Measurements from ENCODE around the gene CCDC18.

The CCDC18 gene

GRCh38 chr1:93180723-93181613 is at the start of gene CCDC18:
CCDC18 (plus strand) TSS chr1:93180724; CDS start chr1:93183362, 2,638 bp downstream.
- Histone ChIP-seq H3K36me3 (ENCODE audit: control insufficient read depth, low read depth, low read length) (no peaks in the 10 kb centered on the region), H3K4me1 (ENCODE audit: control insufficient read depth, low read depth, low read length) (no peaks in the 10 kb centered on the region), H3K27ac (ENCODE audit: low read length) (peak within 1 kb of the TSS; percentile 75), H3K4me3 (ENCODE audit: low read length) (peak within 1 kb of the TSS; percentile 96), H3K27me3 (ENCODE audit: control insufficient read depth, insufficient read depth, low read length) (no peaks in the 10 kb centered on the region), H3K9ac (ENCODE audit: low read length) (peak within 1 kb of the TSS; percentile 94), H3K9me3 (ENCODE audit: control insufficient read depth, low read depth, low read length) (no peaks in the 10 kb centered on the region)

GRCh38 chr1:93132638-93133037 is 47.9 kb upstream of the CCDC18 start:
- Histone ChIP-seq H3K27me3 (ENCODE audit: control insufficient read depth, insufficient read depth, low read length) (no peaks in the 10 kb centered on the region), H3K9ac (ENCODE audit: low read length) (no peak overlapping the region), H3K36me3 (ENCODE audit: control insufficient read depth, low read depth, low read length) (peaks cover 86% of the 10 kb centered on the region), H3K27ac (ENCODE audit: low read length) (no peak overlapping the region), H3K4me1 (ENCODE audit: control insufficient read depth, low read depth, low read length) (no peaks in the 10 kb centered on the region), H3K9me3 (ENCODE audit: control insufficient read depth, low read depth, low read length) (no peaks in the 10 kb centered on the region), H3K4me3 (ENCODE audit: low read length) (no peak overlapping the region)

GRCh38 chr1:93136445-93136844 is 44.1 kb upstream of the CCDC18 start:
- Histone ChIP-seq H3K9ac (ENCODE audit: low read length) (no peak overlapping the region), H3K4me3 (ENCODE audit: low read length) (no peak overlapping the region), H3K9me3 (ENCODE audit: control insufficient read depth, low read depth, low read length) (no peaks in the 10 kb centered on the region), H3K36me3 (ENCODE audit: control insufficient read depth, low read depth, low read length) (peaks cover 83% of the 10 kb centered on the region), H3K27ac (ENCODE audit: low read length) (no peak overlapping the region), H3K27me3 (ENCODE audit: control insufficient read depth, insufficient read depth, low read length) (no peaks in the 10 kb centered on the region), H3K4me1 (ENCODE audit: control insufficient read depth, low read depth, low read length) (no peaks in the 10 kb centered on the region)

- H3K4me3 ChIP-seq (ENCODE audit: low read length), result no peak overlapping the region
- peaks cover 85% of the 10 kb centered on the region for H3K36me3 ChIP-seq (ENCODE audit: control insufficient read depth, low read depth, low read length)
- H3K27ac ChIP-seq (ENCODE audit: low read length), result no peak overlapping the region
- no peaks in the 10 kb centered on the region for H3K27me3 ChIP-seq (ENCODE audit: control insufficient read depth, insufficient read depth, low read length)
- H3K9ac ChIP-seq (ENCODE audit: low read length), result no peak overlapping the region
- H3K4me1 ChIP-seq (ENCODE audit: control insufficient read depth, low read depth, low read length), result no peaks in the 10 kb centered on the region
- H3K9me3 ChIP-seq (ENCODE audit: control insufficient read depth, low read depth, low read length), result no peaks in the 10 kb centered on the region
Observed at GRCh38 chr1:93137604-93138292, 42.8 kb upstream of the CCDC18 start.

GRCh38 chr1:93140106-93140505 is 40.4 kb upstream of the CCDC18 start:
- no peak overlapping the region for H3K4me3 ChIP-seq (ENCODE audit: low read length)
- no peak overlapping the region for H3K27ac ChIP-seq (ENCODE audit: low read length)
- H3K36me3 ChIP-seq (ENCODE audit: control insufficient read depth, low read depth, low read length), result peaks cover 69% of the 10 kb centered on the region
- no peaks in the 10 kb centered on the region for H3K4me1 ChIP-seq (ENCODE audit: control insufficient read depth, low read depth, low read length)
- no peak overlapping the region for H3K9ac ChIP-seq (ENCODE audit: low read length)
- H3K27me3 ChIP-seq (ENCODE audit: control insufficient read depth, insufficient read depth, low read length), result no peaks in the 10 kb centered on the region
- H3K9me3 ChIP-seq (ENCODE audit: control insufficient read depth, low read depth, low read length), result no peaks in the 10 kb centered on the region

- Histone ChIP-seq H3K4me1 (ENCODE audit: control insufficient read depth, low read depth, low read length) (no peaks in the 10 kb centered on the region), H3K4me3 (ENCODE audit: low read length) (no peak overlapping the region), H3K9me3 (ENCODE audit: control insufficient read depth, low read depth, low read length) (no peaks in the 10 kb centered on the region), H3K27me3 (ENCODE audit: control insufficient read depth, insufficient read depth, low read length) (no peaks in the 10 kb centered on the region), H3K9ac (ENCODE audit: low read length) (no peak overlapping the region), H3K27ac (ENCODE audit: low read length) (no peak overlapping the region), H3K36me3 (ENCODE audit: control insufficient read depth, low read depth, low read length) (peaks cover 50% of the 10 kb centered on the region)
Observed at GRCh38 chr1:93142161-93142560, 38.4 kb upstream of the CCDC18 start.

GRCh38 chr1:93143136-93143535 is 37.4 kb upstream of the CCDC18 start:
- Histone ChIP-seq H3K4me1 (ENCODE audit: control insufficient read depth, low read depth, low read length) (no peaks in the 10 kb centered on the region), H3K27me3 (ENCODE audit: control insufficient read depth, insufficient read depth, low read length) (no peaks in the 10 kb centered on the region), H3K4me3 (ENCODE audit: low read length) (no peak overlapping the region), H3K9ac (ENCODE audit: low read length) (no peak overlapping the region), H3K27ac (ENCODE audit: low read length) (no peak overlapping the region), H3K36me3 (ENCODE audit: control insufficient read depth, low read depth, low read length) (peaks cover 40% of the 10 kb centered on the region), H3K9me3 (ENCODE audit: control insufficient read depth, low read depth, low read length) (no peaks in the 10 kb centered on the region)

GRCh38 chr1:93143769-93144168 is 36.8 kb upstream of the CCDC18 start:
- no peaks in the 10 kb centered on the region for H3K27me3 ChIP-seq (ENCODE audit: control insufficient read depth, insufficient read depth, low read length)
- no peak overlapping the region for H3K4me3 ChIP-seq (ENCODE audit: low read length)
- no peak overlapping the region for H3K9ac ChIP-seq (ENCODE audit: low read length)
- no peak overlapping the region for H3K27ac ChIP-seq (ENCODE audit: low read length)
- peaks cover 33% of the 10 kb centered on the region for H3K36me3 ChIP-seq (ENCODE audit: control insufficient read depth, low read depth, low read length)
- H3K9me3 ChIP-seq (ENCODE audit: control insufficient read depth, low read depth, low read length), result no peaks in the 10 kb centered on the region
- no peaks in the 10 kb centered on the region for H3K4me1 ChIP-seq (ENCODE audit: control insufficient read depth, low read depth, low read length)

- H3K36me3 ChIP-seq (ENCODE audit: control insufficient read depth, low read depth, low read length), result peaks cover 7% of the 10 kb centered on the region
- no peak overlapping the region for H3K9ac ChIP-seq (ENCODE audit: low read length)
- no peaks in the 10 kb centered on the region for H3K27me3 ChIP-seq (ENCODE audit: control insufficient read depth, insufficient read depth, low read length)
- no peak overlapping the region for H3K27ac ChIP-seq (ENCODE audit: low read length)
- no peaks in the 10 kb centered on the region for H3K9me3 ChIP-seq (ENCODE audit: control insufficient read depth, low read depth, low read length)
- H3K4me3 ChIP-seq (ENCODE audit: low read length), result no peak overlapping the region
- no peaks in the 10 kb centered on the region for H3K4me1 ChIP-seq (ENCODE audit: control insufficient read depth, low read depth, low read length)
Observed at GRCh38 chr1:93148001-93148400, 32.5 kb upstream of the CCDC18 start.

GRCh38 chr1:93150729-93151128 is 29.8 kb upstream of the CCDC18 start:
- Histone ChIP-seq H3K9ac (ENCODE audit: low read length) (no peak overlapping the region), H3K9me3 (ENCODE audit: control insufficient read depth, low read depth, low read length) (no peaks in the 10 kb centered on the region), H3K36me3 (ENCODE audit: control insufficient read depth, low read depth, low read length) (peaks cover 8% of the 10 kb centered on the region), H3K4me1 (ENCODE audit: control insufficient read depth, low read depth, low read length) (peaks cover 4% of the 10 kb centered on the region), H3K27ac (ENCODE audit: low read length) (no peak overlapping the region), H3K4me3 (ENCODE audit: low read length) (no peak overlapping the region), H3K27me3 (ENCODE audit: control insufficient read depth, insufficient read depth, low read length) (no peaks in the 10 kb centered on the region)

GRCh38 chr1:93151474-93151873 is 29.1 kb upstream of the CCDC18 start:
- H3K27ac ChIP-seq (ENCODE audit: low read length), result no peak overlapping the region
- H3K36me3 ChIP-seq (ENCODE audit: control insufficient read depth, low read depth, low read length), result peaks cover 8% of the 10 kb centered on the region

More at GRCh38 chr1:93151474-93151873, 29.1 kb upstream of the CCDC18 start:
- no peaks in the 10 kb centered on the region for H3K27me3 ChIP-seq (ENCODE audit: control insufficient read depth, insufficient read depth, low read length)
- no peak overlapping the region for H3K9ac ChIP-seq (ENCODE audit: low read length)
- no peaks in the 10 kb centered on the region for H3K9me3 ChIP-seq (ENCODE audit: control insufficient read depth, low read depth, low read length)
- H3K4me3 ChIP-seq (ENCODE audit: low read length), result no peak overlapping the region
- peaks cover 4% of the 10 kb centered on the region for H3K4me1 ChIP-seq (ENCODE audit: control insufficient read depth, low read depth, low read length)
